CD4-positive, alpha-beta T cell (primary cell): ENCODE data around the gene MED25. TPM values are rescaled to one million over a fixed set of nuclear protein-coding genes. Genes with fewer than 3 reads are reported as not detected.

Source experiments
- ATAC-seq: fragments of 200-7000 bp; cut with Tn5 transposase; one replicate; pipeline ENCODE4 v1.10.0; 2022; ENCODE audit warnings: mild to moderate bottlenecking; ENCODE audit not compliant: poor library complexity
- CTCF ChIA-PET: fragments of 350-600 bp; sonication (Branson Sonifier 250); formaldehyde crosslinking; loops from one replicate; lab custom pipeline; 2021; ENCODE audit warnings: antibody characterized with exemption, inconsistent platforms; lab: Charles Lee
- POLR2A ChIA-PET: fragments of 350-600 bp; sonication (Branson Sonifier 250); formaldehyde crosslinking; loops from one replicate; lab custom pipeline; 2021; ENCODE audit warnings: antibody characterized with exemption, inconsistent platforms; lab: Charles Lee
- DNase-seq, 14 experiments: peaks; one replicate each; pipeline ENCODE4 v3.0.0-alpha.2; 2013 to 2020; ENCODE audit warnings: mixed read lengths in 2 of 14
- H3K27ac ChIP-seq, 2 donors: one replicate each; pipeline versions ENCODE4 v1.5.1 to v1.7.0; 2013; ENCODE audit warnings: low read length in 2 of 2, low read depth in 1 of 2, mild to moderate bottlenecking in 1 of 2
- H3K27me3 ChIP-seq, 2 experiments: 1 replicate in 1 of 2; 2 replicates in 1 of 2; pipeline versions ENCODE4 v1.6.1 to v1.7.0; 2013; ENCODE audit warnings: low read length in 2 of 2, control low read depth in 1 of 2, mild to moderate bottlenecking in 1 of 2, moderate library complexity in 1 of 2; ENCODE audit not compliant: insufficient read depth in 2 of 2, control insufficient read depth in 1 of 2
- H3K36me3 ChIP-seq: one replicate; pipeline ENCODE4 v1.6.1; 2013; ENCODE audit warnings: low read length, control low read depth; ENCODE audit not compliant: insufficient read depth
- H3K4me1 ChIP-seq: one replicate; pipeline ENCODE4 v1.6.1; 2013; ENCODE audit warnings: low read length, control low read depth; ENCODE audit not compliant: insufficient read depth
- H3K4me3 ChIP-seq: one replicate; pipeline ENCODE4 v1.5.1; 2013; ENCODE audit warnings: mild to moderate bottlenecking, low read length, moderate library complexity
- H3K9me3 ChIP-seq, 2 experiments: 1 replicate in 1 of 2; 2 replicates in 1 of 2; pipeline versions ENCODE4 v1.6.1 to v1.7.0; 2013; ENCODE audit warnings: low read length in 2 of 2, mild to moderate bottlenecking in 2 of 2, control low read depth in 1 of 2, moderate library complexity in 1 of 2; ENCODE audit not compliant: control insufficient read depth in 1 of 2, insufficient read depth in 1 of 2
- H3K27ac Mint-ChIP-seq: one replicate; pipeline ENCODE4 v1.8.0; 2020; ENCODE audit warnings: mixed read lengths
- H3K27me3 Mint-ChIP-seq: one replicate; pipeline ENCODE4 v1.8.0; 2021; ENCODE audit warnings: mixed read lengths
- H3K36me3 Mint-ChIP-seq: one replicate; pipeline ENCODE4 v1.8.0; 2021; ENCODE audit warnings: low read depth, mixed read lengths
- H3K4me1 Mint-ChIP-seq: one replicate; pipeline ENCODE4 v1.8.0; 2021; ENCODE audit warnings: low read depth, mixed read lengths
- H3K4me3 Mint-ChIP-seq: one replicate; pipeline ENCODE4 v1.8.0; 2020; ENCODE audit warnings: mild to moderate bottlenecking, mixed read lengths
- H3K9me3 Mint-ChIP-seq: one replicate; pipeline ENCODE4 v1.8.0; 2020; ENCODE audit warnings: mixed read lengths
- intact Hi-C, 2 experiments: fragments of 100-400 bp; cut with DNase I in 1 of 2; cut with micrococcal nuclease in 1 of 2; formaldehyde crosslinking; loops; one replicate each; pipeline versions ENCODE4 v1.15.1 to v1.9.0; 2023 to 2025; cut with DNase I, micrococcal nuclease
- total RNA-seq, 174 experiments: library from RNA in 2 of 174; stranded (reverse) in 2 of 174; gene quantifications; one replicate each; pipeline ENCODE4 v1.2.3 and lab custom pipeline; 2021 to 2026
- TF ChIP-seq, protein P1 (sequence below): fragments of 200-600 bp; IDR thresholded peaks from one replicate; pipeline ENCODE4 v1.8.0; 2022; ENCODE audit warnings: antibody characterized with exemption, mild to moderate bottlenecking

The MED25 gene
- total RNA-seq, 2 experiments from 2014 or later = 67.2 to 67.8 TPM

DNA sequence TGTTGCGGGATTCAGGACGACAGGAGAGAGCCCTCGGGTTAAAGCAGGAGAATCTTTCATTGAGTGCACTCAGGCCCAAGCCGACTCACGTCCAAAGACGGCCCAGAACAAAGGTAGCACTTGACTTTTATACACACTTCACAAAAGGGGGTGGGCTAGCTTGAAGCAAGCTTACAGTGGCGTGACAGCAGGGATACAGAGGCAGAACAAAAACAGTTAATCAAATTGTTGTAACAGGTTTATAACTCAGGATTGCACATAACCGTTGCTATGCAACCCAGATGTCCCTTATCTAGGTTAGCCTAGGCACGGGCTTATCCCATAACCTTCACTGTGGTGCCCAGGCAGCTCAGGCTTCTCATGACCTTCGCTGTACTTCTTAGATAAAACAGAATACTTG lies 2.0 kb downstream of the MED25 start:
- TF ChIP-seq, protein P1, sequence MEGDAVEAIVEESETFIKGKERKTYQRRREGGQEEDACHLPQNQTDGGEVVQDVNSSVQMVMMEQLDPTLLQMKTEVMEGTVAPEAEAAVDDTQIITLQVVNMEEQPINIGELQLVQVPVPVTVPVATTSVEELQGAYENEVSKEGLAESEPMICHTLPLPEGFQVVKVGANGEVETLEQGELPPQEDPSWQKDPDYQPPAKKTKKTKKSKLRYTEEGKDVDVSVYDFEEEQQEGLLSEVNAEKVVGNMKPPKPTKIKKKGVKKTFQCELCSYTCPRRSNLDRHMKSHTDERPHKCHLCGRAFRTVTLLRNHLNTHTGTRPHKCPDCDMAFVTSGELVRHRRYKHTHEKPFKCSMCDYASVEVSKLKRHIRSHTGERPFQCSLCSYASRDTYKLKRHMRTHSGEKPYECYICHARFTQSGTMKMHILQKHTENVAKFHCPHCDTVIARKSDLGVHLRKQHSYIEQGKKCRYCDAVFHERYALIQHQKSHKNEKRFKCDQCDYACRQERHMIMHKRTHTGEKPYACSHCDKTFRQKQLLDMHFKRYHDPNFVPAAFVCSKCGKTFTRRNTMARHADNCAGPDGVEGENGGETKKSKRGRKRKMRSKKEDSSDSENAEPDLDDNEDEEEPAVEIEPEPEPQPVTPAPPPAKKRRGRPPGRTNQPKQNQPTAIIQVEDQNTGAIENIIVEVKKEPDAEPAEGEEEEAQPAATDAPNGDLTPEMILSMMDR = no peak
- POLR2A ChIA-PET = interaction anchor here (1.4 kb wide), 2 partner anchors 47 to 49 kb away, joined by 3 to 5 read pairs; no protein-coding TSS in a partner anchor

DNA sequence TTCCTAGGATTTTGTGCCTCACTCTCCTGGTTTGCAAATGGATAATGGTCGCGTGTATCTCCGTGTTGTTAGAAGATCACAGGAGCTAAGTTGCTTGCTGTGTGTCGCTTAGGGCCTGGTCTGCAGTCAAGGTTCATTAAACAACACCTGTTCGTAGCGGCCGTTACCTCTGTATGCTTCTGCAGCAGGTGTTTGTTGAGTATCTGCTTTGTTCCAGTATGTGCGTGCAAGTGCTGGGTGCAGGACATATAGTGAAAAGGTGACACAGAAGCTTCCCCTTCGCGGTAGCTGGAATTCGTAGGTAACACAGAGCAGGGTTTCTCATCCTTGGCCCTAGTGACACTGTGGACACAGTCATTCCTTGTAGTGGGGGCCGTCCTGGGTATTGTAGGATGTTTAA lies 5.4 kb downstream of the MED25 start:
- Histone ChIP-seq H3K4me3 (no peak overlapping the region), H3K27me3 (no peaks in the 10 kb centered on the region), H3K4me1 (peaks cover 17% of the 10 kb centered on the region), H3K9me3 (no peaks in the 10 kb centered on the region), H3K36me3 (peaks cover 43% of the 10 kb centered on the region), H3K27ac (no peak overlapping the region)
- POLR2A ChIA-PET = no interaction called here
- intact Hi-C loops = no loop called here
- Mint-ChIP-seq H3K36me3 (peaks cover 30% of the 10 kb centered on the region), H3K27me3 (no peaks in the 10 kb centered on the region), H3K27ac (no peak overlapping the region), H3K4me1 (peaks cover 19% of the 10 kb centered on the region), H3K9me3 (no peaks in the 10 kb centered on the region), H3K4me3 (no peak overlapping the region)
- ATAC-seq (no peak), DNase-seq (no peak)
- TF ChIP-seq, protein P1 = no peak
- CTCF ChIA-PET = no interaction called here

More for the DNA sequence above, 2.0 kb downstream of the MED25 start:
- peaks cover 25% of the 10 kb centered on the region for H3K36me3 ChIP-seq
- H3K4me1 Mint-ChIP-seq = peaks cover 29% of the 10 kb centered on the region
- peaks cover 27% of the 10 kb centered on the region for H3K4me1 ChIP-seq
- ATAC-seq (no peak), DNase-seq (no peak)
- H3K9me3 ChIP-seq = no peaks in the 10 kb centered on the region
- intact Hi-C loops = no loop called here
- peaks cover 28% of the 10 kb centered on the region for H3K36me3 Mint-ChIP-seq
- H3K4me3 Mint-ChIP-seq = peak overlapping the region; percentile 66
- no peaks in the 10 kb centered on the region for H3K9me3 Mint-ChIP-seq
- H3K27me3 Mint-ChIP-seq = no peaks in the 10 kb centered on the region
- H3K4me3 ChIP-seq = no peak overlapping the region
- no peaks in the 10 kb centered on the region for H3K27me3 ChIP-seq
- no peak overlapping the region for H3K27ac Mint-ChIP-seq
- no peak overlapping the region for H3K27ac ChIP-seq
- CTCF ChIA-PET = no interaction called here

DNA sequence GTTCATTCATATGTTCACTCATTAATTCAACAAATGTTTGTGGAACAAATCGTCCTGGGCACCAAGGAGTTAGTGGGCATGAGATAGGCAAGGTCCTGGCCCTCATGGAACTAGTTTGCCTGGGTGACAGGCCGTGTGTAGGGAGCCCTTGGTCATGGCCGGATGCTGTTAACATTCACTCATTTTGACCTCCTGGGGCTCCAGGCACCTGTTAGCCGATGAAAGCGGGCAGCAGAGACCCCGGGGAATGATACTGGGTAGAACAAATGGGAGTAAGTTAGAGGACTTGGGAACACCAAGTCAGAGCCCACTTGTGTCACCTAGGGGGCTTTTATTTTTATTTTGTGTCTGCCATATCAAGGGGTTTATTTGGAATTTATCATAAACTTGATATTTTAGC lies 6.6 kb downstream of the MED25 start:
- ChIA-PET CTCF (no interaction called here), POLR2A (no interaction called here)
- H3K4me1 ChIP-seq = peaks cover 5% of the 10 kb centered on the region
- TF ChIP-seq, protein P1 = no peak
- no peaks in the 10 kb centered on the region for H3K27me3 ChIP-seq
- Mint-ChIP-seq H3K27me3 (no peaks in the 10 kb centered on the region), H3K27ac (no peak overlapping the region), H3K9me3 (no peaks in the 10 kb centered on the region), H3K36me3 (peaks cover 33% of the 10 kb centered on the region), H3K4me3 (no peak overlapping the region), H3K4me1 (peaks cover 9% of the 10 kb centered on the region)
- peaks cover 54% of the 10 kb centered on the region for H3K36me3 ChIP-seq
- intact Hi-C loops = no loop called here
- H3K4me3 ChIP-seq = no peak overlapping the region
- no peak for DNase-seq
- no peaks in the 10 kb centered on the region for H3K9me3 ChIP-seq
- H3K27ac ChIP-seq = no peak overlapping the region
- ATAC-seq = no peak
